Vagina (tissue), 2 donors: ENCODE measurements around the gene CMSS1.

Experiments
- CTCF ChIP-seq, 3 experiments: fragments of 450-650 bp in 2 of 3; fragments of 200-600 bp in 1 of 3; sonication (generic) in 1 of 3; IDR thresholded peaks; one replicate each; pipeline ENCODE4 v1.5.1; 2017 to 2019; ENCODE audit warnings: antibody characterized with exemption in 3 of 3, mild to moderate bottlenecking in 2 of 3, moderate library complexity in 2 of 3
- POLR2A ChIP-seq, 2 donors: fragments of 450-650 bp; IDR thresholded peaks; one replicate each; pipeline ENCODE4 v1.6.1; 2017; ENCODE audit warnings: antibody characterized with exemption in 2 of 2, mild to moderate bottlenecking in 2 of 2, moderate library complexity in 2 of 2

DNA sequence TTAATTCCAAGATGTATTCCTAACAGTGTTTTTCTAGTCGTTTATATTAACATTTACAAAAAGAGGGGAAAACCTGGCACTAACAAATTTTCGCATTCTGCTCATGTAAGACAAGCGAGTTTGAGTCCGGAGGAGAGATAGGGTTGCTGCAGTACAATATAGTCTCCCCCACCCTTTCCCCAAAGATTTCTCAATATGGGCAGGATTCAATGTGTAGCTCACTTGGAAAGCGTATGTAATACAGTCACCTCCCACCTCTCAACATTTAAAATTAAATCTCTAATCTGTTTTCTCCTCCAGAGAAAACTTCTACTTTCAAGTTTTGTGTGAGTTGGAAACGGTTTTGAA, 57.9 kb downstream of the CMSS1 start:
- TF ChIP-seq CTCF (IDR thresholded peaks at IDR 0.05) (no peak), POLR2A (IDR thresholded peaks at IDR 0.05) (no peak)
